Endothelial cell of umbilical vein (primary cell): ENCODE measurements around the gene AK8. TPM values are rescaled to one million over a fixed set of nuclear protein-coding genes. Genes with fewer than 3 reads are reported as not detected.

Source experiments
- BruUV-seq: library from RNA; stranded (reverse); fragments of 400-500 nt; replicated peaks from 2 replicates; lab custom pipeline; 2021; lab: Mats Ljungman, UMichigan
- CTCF ChIA-PET: fragments of 300-600, 350-600 bp; sonication (Branson Sonifier 250); formaldehyde crosslinking; loops from one replicate; lab custom pipeline; 2021; ENCODE audit warnings: antibody characterized with exemption, inconsistent platforms; lab: Charles Lee
- POLR2A ChIA-PET: fragments of 300-600, 350-600 bp; sonication (Branson Sonifier 250); formaldehyde crosslinking; loops from one replicate; lab custom pipeline; 2021; ENCODE audit warnings: antibody characterized with exemption, inconsistent platforms; lab: Charles Lee
- DNase-seq: peaks from one replicate; pipeline ENCODE4 v3.0.0-alpha.2; 2011; ENCODE audit warnings: low read depth, low spot score
- FAIRE-seq: peaks from 2 replicates; lab custom pipeline; 2011; peaks lifted over from hg19 to GRCh38; lab: Jason Lieb, UNC
- H2AFZ ChIP-seq: 2 replicates; pipeline ENCODE4 v1.6.0; 2012; ENCODE audit warnings: low read depth, low read length, control low read depth, inconsistent platforms
- H3K27ac ChIP-seq: 2 replicates; pipeline ENCODE4 v1.5.1; 2011; ENCODE audit warnings: low read depth, mild to moderate bottlenecking, control low read depth, low read length, moderate library complexity; ENCODE audit not compliant: insufficient read depth
- H3K27me3 ChIP-seq, 2 experiments: 2 replicates each; pipeline versions ENCODE4 v1.6.0 to v1.6.1; 2011; ENCODE audit warnings: low read length in 2 of 2, mixed read lengths in 1 of 2; ENCODE audit not compliant: control insufficient read depth in 2 of 2, insufficient read depth in 2 of 2
- H3K36me3 ChIP-seq, 2 experiments: 2 replicates in 1 of 2; 3 replicates in 1 of 2; pipeline ENCODE4 v1.5.1; 2011; ENCODE audit warnings: low read length in 2 of 2, mild to moderate bottlenecking in 1 of 2, moderate library complexity in 1 of 2; ENCODE audit not compliant: control insufficient read depth in 2 of 2, insufficient read depth in 2 of 2; ENCODE audit errors: extremely low read depth in 1 of 2
- H3K4me1 ChIP-seq: 3 replicates; pipeline ENCODE4 v1.5.1; 2011; ENCODE audit warnings: mild to moderate bottlenecking, low read length; ENCODE audit not compliant: control insufficient read depth, insufficient read depth; ENCODE audit errors: extremely low read depth
- H3K4me2 ChIP-seq: 2 replicates; pipeline ENCODE4 v1.6.1; 2011; ENCODE audit warnings: low read length, control low read depth, mixed read lengths; ENCODE audit not compliant: insufficient read depth
- H3K4me3 ChIP-seq, 3 experiments: fragments of 200-600 bp in 1 of 3; sonication (generic), shearing (Covaris generic) in 1 of 3; replicated peaks in 1 of 3; 2 replicates each; pipeline ENCODE4 v1.5.1; 2011 to 2016; ENCODE audit warnings: control low read depth in 3 of 3, low read length in 3 of 3, mild to moderate bottlenecking in 2 of 3, inconsistent platforms in 1 of 3, low read depth in 1 of 3, moderate library complexity in 1 of 3; ENCODE audit not compliant: insufficient read depth in 1 of 3
- H3K79me2 ChIP-seq: 2 replicates; pipeline ENCODE4 v1.6.0; 2012; ENCODE audit warnings: low read length, inconsistent platforms; ENCODE audit not compliant: control insufficient read depth, insufficient read depth
- H3K9ac ChIP-seq: replicated peaks from 2 replicates; pipeline ENCODE3; 2011; ENCODE audit warnings: low read length, control low read depth; ENCODE audit not compliant: insufficient read depth; ENCODE audit errors: extremely low read depth
- H3K9me1 ChIP-seq: replicated peaks from 3 replicates; pipeline ENCODE4 v1.6.0; 2011; ENCODE audit warnings: mild to moderate bottlenecking, low read length; ENCODE audit not compliant: control insufficient read depth, insufficient read depth; ENCODE audit errors: extremely low read depth
- H3K9me3 ChIP-seq: replicated peaks from 2 replicates; pipeline ENCODE4 v1.5.1; 2012; ENCODE audit warnings: low read length, inconsistent platforms; ENCODE audit not compliant: control insufficient read depth, insufficient read depth
- H4K20me1 ChIP-seq: replicated peaks from 2 replicates; pipeline ENCODE3; 2011; ENCODE audit warnings: mild to moderate bottlenecking, low read length; ENCODE audit not compliant: control insufficient read depth, insufficient read depth; ENCODE audit errors: extremely low read depth
- EZH2 ChIP-seq: IDR thresholded peaks from 2 replicates; pipeline ENCODE4 v1.6.1; 2012; ENCODE audit warnings: borderline replicate concordance, low read depth, mild to moderate bottlenecking, moderate library complexity, low read length, inconsistent platforms; ENCODE audit not compliant: severe bottlenecking
- FOS ChIP-seq: IDR thresholded peaks from 2 replicates; pipeline ENCODE4 v1.6.1; 2011; ENCODE audit warnings: mild to moderate bottlenecking, low read length, moderate library complexity, borderline replicate concordance; ENCODE audit not compliant: insufficient read depth
- GATA2 ChIP-seq: IDR thresholded peaks from 2 replicates; pipeline ENCODE4 v1.7.0; 2011; ENCODE audit warnings: low read depth, mild to moderate bottlenecking, moderate library complexity, mixed read lengths, low read length; ENCODE audit not compliant: insufficient read length, insufficient read depth
- JUN ChIP-seq: IDR thresholded peaks from 2 replicates; pipeline ENCODE4 v1.6.1; 2011; ENCODE audit warnings: borderline replicate concordance, low read depth; ENCODE audit not compliant: insufficient read length, insufficient read depth
- MYC ChIP-seq: IDR thresholded peaks from one replicate; pipeline ENCODE4 v1.6.1; 2011; ENCODE audit warnings: mild to moderate bottlenecking, low read depth, low read length
- POLR2A ChIP-seq: IDR thresholded peaks from 2 replicates; pipeline ENCODE4 v1.6.1; 2012; ENCODE audit warnings: low read depth, mild to moderate bottlenecking, control low read depth, low read length
- POLR2AphosphoS5 ChIP-seq: IDR thresholded peaks from 2 replicates; pipeline ENCODE4 v1.6.1; 2012; ENCODE audit warnings: low read depth, mild to moderate bottlenecking, control low read depth, low read length, moderate library complexity; ENCODE audit not compliant: insufficient read depth
- dilution Hi-C: fragments of 300-500 bp; cut with MboI; formaldehyde crosslinking; loops from one replicate; pipeline ENCODE4 v1.15.0; 2019; ENCODE audit warnings: low sequenced_read_pairs; ENCODE audit not compliant: extremely low pct_ligation_motif_present
- intact Hi-C: fragments of 100-400 bp; cut with micrococcal nuclease; formaldehyde crosslinking; loops from one replicate; pipeline ENCODE4 v1.10.0; 2022
- polyA plus RNA-seq, 4 experiments: library from polyadenylated mRNA; depleted of rRNA in 3 of 4; stranded (reverse) in 3 of 4; unstranded in 1 of 4; fragments of >200 nt; gene quantifications; 2 replicates each; pipeline versions ENCODE4 v1.2.1 to v1.2.3, GENCODE V29; 2011 to 2012; ENCODE audit warnings: missing spikeins in 1 of 4
- total RNA-seq: library from RNA; stranded (reverse); gene quantifications from 2 replicates; pipeline ENCODE4 v1.2.3, GENCODE V29; 2021
- TF ChIP-seq, protein P1 (sequence below), 2 donors: IDR thresholded peaks; 1 replicate in 1 of 2; 2 replicates in 1 of 2; pipeline ENCODE4 v1.5.1; 2011; ENCODE audit warnings: low read length in 2 of 2, mild to moderate bottlenecking in 2 of 2, moderate library complexity in 2 of 2, control low read depth in 1 of 2, inconsistent platforms in 1 of 2, low read depth in 1 of 2; ENCODE audit not compliant: insufficient read depth in 1 of 2; ENCODE audit errors: extremely low read depth in 1 of 2
- TF ChIP-seq, protein P2 (sequence below): IDR thresholded peaks from 2 replicates; pipeline ENCODE4 v1.6.1; 2011; ENCODE audit not compliant: insufficient read depth, insufficient read length

AK8 gene
- total and polyA plus RNA-seq, 2 donors (not counting 3 experiments of a cell fraction or from before 2014, with no cell fraction given): 0.06 TPM; not detected in 1

- CTCF ChIA-PET: interaction anchor here (1.4 kb wide), 1 partner anchor 97 kb away, joined by 5 read pairs; no protein-coding TSS in a partner anchor
Observed at GRCh38 chr9:132804576-132805295, 73.3 kb downstream of the AK8 start.

More at GRCh38 chr9:132804576-132805295, 73.3 kb downstream of the AK8 start:
- Histone ChIP-seq H4K20me1 (no peaks in the 10 kb centered on the region), H3K9ac (no peak overlapping the region), H2AFZ (no peak overlapping the region), H3K27me3 (peaks cover 0 to 14% of the 10 kb centered on the region in 2 experiments), H3K9me3 (no peaks in the 10 kb centered on the region), H3K4me1 (no peaks in the 10 kb centered on the region), H3K36me3 (no peaks in the 10 kb centered on the region), H3K79me2 (no peaks in the 10 kb centered on the region), H3K27ac (no peak overlapping the region), H3K9me1 (no peaks in the 10 kb centered on the region), H3K4me2 (no peak overlapping the region), H3K4me3 (no peak overlapping the region)
- DNase-seq (no peak), FAIRE-seq (no peak)
- intact Hi-C loops (loop anchor here (5.0 to 10.0 kb wide), 2 partner anchors 98 to 170 kb away; partner anchors contain the start of gene GFI1B), dilution Hi-C loops (no loop called here)
- no TSS peak for BruUV-seq
- POLR2A ChIA-PET: no interaction called here
- TF ChIP-seq POLR2A: no peak
- TF ChIP-seq FOS: no peak
- TF ChIP-seq, protein P1, sequence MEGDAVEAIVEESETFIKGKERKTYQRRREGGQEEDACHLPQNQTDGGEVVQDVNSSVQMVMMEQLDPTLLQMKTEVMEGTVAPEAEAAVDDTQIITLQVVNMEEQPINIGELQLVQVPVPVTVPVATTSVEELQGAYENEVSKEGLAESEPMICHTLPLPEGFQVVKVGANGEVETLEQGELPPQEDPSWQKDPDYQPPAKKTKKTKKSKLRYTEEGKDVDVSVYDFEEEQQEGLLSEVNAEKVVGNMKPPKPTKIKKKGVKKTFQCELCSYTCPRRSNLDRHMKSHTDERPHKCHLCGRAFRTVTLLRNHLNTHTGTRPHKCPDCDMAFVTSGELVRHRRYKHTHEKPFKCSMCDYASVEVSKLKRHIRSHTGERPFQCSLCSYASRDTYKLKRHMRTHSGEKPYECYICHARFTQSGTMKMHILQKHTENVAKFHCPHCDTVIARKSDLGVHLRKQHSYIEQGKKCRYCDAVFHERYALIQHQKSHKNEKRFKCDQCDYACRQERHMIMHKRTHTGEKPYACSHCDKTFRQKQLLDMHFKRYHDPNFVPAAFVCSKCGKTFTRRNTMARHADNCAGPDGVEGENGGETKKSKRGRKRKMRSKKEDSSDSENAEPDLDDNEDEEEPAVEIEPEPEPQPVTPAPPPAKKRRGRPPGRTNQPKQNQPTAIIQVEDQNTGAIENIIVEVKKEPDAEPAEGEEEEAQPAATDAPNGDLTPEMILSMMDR (IDR thresholded peaks at IDR 0.05; ENCODE audit: extremely low read depth in 1 of 2, insufficient read depth in 1 of 2, low read depth in 1 of 2, low read length in 2 of 2): no peak
- no peak for TF ChIP-seq JUN
- no peak for TF ChIP-seq GATA2
- TF ChIP-seq MYC: no peak
- TF ChIP-seq, protein P2, sequence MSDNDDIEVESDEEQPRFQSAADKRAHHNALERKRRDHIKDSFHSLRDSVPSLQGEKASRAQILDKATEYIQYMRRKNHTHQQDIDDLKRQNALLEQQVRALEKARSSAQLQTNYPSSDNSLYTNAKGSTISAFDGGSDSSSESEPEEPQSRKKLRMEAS: no peak
- no peak for TF ChIP-seq POLR2AphosphoS5
- no peak for TF ChIP-seq EZH2
